Limb (tissue), 2 donors: ENCODE data around the gene SELP.
"Not testable (repeated sequence)": the region's sequence is repeated elsewhere in the genome, so short reads cannot be mapped to it uniquely, and the experiment has no call there.

Experiments used
- DNase-seq, 2 donors: peaks; one replicate each; pipeline ENCODE4 v3.0.0-alpha.2; 2016; ENCODE audit errors: extremely low spot score in 2 of 2

The SELP gene

GRCh38 chr1:169630006-169630405 is at the start of gene SELP:
SELP (minus strand) TSS chr1:169630124; CDS start chr1:169630074, 50 bp downstream.
- DNase-seq = no peak

DNA sequence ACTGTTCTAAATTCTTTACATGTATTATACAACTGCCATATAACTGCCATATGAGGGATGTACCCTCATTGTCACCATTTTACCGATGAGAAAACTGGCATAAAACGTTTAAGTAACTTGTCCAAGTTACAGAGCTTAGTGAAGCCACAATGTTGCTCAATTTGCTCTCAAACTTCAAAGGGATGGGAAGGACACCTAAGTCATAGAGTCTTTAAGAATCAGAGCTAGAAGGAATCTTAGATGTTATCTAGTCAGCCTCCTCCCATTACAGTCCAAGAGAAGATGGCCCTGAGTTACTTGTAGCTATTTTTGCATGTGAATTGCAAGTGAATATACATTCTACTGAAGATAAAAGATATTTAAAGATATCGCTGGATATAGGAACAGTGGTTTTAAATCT is 49.8 kb upstream of the SELP start:
- DNase-seq = no peak

DNA sequence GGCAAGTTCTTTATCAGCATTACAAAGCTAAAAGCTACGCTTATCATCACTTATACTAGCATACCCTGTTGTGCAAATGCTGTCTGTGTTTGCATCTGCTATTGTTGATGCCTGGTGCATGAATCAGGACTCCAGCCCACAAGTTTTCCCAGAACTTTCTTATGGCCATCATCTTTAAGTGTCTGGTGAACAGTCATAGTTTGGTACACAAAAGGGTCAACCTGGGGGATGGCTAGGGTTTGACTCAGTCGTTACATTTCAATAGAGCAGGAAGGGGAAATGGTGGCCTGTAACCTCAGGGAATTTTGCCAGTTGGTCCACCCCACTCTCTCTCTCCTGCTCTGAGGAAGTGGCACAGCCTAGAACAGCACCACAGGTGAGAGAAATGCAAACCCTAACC is 46.1 kb upstream of the SELP start:
- DNase-seq = no peak

- DNase-seq = no peak
Measured at GRCh38 chr1:169670836-169671235, 40.9 kb upstream of the SELP start.

DNA sequence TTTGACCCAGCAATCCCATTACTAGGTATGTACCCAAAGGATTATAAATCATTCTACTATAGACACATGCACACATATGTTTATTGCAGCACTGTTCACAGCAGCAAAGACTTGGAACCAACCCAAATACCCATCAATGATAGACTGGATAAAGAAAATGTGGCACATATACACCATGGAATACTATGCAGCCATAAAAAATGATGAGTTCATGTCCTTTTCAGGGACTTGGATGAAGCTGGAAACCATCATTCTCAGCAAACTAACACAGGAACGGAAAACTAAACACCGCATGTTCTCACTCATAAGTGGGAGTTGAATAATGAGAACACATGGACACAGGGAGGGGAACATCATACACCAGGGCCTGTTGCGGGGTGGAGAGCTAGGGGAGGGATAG is 40.3 kb upstream of the SELP start:
- not testable (repeated sequence) for DNase-seq

- not testable (repeated sequence) for DNase-seq
Measured at GRCh38 chr1:169667699-169668596, 38.0 kb upstream of the SELP start.

DNA sequence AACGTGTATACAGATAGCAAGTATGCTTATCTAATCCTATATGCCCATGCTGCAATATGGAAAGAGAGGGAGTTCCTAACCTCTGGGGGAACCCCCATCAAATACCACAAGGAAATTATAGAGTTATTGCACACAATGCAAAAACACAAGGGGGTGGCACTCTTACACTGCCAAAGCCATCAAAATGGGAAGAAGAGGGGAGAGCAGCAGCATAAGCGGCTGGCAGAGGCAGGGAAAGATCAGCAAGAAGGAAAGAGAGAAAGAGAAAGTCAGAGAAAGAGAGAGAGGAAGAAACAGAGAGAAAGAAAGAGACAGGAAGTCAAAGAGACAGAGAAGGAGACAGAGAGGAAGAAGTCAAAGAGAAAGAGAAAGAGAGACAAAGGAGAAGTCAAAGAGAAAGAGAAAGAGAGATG is 37.3 kb upstream of the SELP start:
- not testable (repeated sequence) for DNase-seq

DNA sequence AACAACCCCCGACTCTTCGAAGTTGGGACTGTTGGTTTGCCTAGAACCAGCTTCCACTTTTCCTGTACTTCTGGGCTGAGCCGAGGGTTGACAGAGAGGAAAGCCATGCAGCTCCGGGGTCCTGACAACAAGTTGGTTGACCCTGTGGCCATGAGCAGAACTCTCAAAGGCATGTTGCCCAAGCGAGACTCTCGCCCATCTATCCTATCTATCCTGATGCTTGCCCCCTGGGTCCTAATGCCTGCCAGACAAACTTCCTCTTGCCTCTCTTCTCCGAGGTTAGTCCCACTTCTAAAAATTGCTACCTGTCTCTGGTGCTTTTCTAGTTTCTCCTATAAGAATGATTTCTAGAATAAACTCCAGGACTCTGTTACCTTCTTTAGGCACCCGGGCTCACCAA is 32.8 kb upstream of the SELP start:
- not testable (repeated sequence) for DNase-seq

GRCh38 chr1:169661066-169661465 is 31.1 kb upstream of the SELP start:
- not testable (repeated sequence) for DNase-seq

GRCh38 chr1:169658777-169659176 is 28.9 kb upstream of the SELP start:
- not testable (repeated sequence) for DNase-seq

GRCh38 chr1:169653873-169654272 is 23.9 kb upstream of the SELP start:
- no peak for DNase-seq

- no peak for DNase-seq
Measured at GRCh38 chr1:169651035-169651434, 21.1 kb upstream of the SELP start.

- DNase-seq = no peak
Measured at GRCh38 chr1:169650551-169650950, 20.6 kb upstream of the SELP start.

DNA sequence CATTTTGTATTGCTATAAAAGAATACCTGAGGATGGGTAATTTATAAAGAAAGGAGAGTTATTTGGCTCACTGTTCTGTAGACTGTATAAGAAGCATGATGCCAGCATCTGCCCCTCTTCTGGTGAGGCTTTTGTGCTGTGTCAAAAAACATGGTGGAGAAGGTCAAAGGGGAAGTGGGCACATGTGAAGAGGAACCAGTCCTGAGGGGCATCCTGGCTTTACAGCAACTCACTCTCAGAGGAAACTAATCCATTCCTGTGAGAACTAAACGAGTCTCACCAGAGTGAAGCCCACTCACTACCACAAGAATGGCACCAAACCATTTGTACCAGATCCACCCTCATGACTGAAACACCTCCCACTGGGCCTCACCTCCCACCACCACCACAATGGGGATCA is 18.8 kb upstream of the SELP start:
- no peak for DNase-seq

DNA sequence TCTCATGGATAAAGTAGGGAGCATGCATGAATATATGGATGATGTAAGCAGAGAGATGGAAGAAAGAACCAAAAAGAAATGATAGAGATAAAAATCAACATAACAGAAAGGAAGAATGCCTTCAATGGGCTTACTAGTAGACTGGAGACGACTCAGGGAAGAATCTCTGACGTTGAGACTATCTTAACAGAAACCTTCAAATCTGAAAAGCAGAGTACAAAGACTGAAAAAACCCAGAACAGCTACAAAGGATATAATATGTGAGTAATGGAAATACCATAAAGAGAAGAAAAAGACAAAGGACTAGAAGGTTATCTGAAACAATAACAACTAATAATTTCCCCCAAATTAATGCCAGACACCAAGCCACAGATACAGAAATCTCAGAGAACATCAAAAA is 18.3 kb upstream of the SELP start:
- no peak for DNase-seq

DNA sequence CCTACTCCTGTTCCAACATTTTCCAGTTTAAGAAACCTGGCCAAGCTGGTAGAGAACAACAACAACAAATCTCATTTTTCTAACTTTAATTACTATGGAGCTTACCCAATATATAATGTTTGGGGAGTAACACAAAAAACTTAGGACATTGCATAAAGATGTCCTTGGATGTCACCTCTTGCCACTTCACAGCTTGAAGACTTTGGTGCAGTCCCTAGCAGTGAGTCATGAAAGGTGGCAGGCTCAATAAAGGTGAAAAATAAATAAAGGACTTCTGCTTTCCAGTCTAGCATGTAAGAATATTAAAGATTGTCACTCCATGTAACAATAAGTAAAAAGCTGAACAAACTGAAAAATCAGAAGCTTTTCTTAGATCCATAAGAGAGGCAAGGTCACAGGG is 17.6 kb upstream of the SELP start:
- no peak for DNase-seq

DNA sequence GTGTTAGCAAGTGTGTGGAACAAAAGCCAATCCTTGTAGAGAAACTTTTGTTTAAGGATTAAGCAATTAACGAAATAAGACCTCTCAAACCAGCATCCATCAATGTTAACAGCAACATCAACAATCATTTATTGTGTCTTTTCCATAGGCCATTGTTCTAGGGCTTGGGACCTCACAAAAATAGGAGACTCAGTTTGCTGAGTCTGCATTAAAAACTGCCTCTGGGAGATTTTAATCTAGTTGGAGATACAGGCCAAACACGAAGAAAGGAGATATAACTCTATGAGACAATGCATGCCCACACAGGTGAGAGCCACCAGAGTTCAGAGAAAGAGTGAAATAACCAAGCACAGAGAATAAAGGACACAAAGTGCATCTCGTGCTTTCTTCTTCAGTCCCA is 14.4 kb upstream of the SELP start:
- DNase-seq = no peak

- DNase-seq = no peak
Measured at GRCh38 chr1:169634877-169635276, 5.0 kb upstream of the SELP start.

DNA sequence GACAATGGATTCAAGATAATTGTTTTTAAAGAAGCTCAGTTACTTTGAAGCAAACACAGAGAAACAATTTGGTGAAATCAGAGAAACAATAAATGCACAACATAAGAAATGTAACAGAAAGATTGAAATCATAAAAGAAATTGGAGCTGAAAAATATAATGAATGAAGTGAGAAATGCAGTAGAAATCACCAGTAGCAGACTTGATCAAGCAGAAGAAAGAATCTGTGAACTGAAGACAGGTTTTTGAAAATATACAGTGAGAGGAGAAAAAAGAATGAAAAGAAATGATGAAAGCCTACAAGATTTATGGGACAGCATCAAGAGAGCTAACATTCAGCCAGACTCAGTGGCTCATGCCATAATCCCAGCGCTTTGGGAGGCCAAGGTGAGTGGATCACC is 4.2 kb upstream of the SELP start:
- no peak for DNase-seq

- DNase-seq = no peak
Measured at GRCh38 chr1:169631249-169631648, 1.3 kb upstream of the SELP start.

- no peak for DNase-seq
Measured at GRCh38 chr1:169624912-169625311, 5.0 kb downstream of the SELP start.

DNA sequence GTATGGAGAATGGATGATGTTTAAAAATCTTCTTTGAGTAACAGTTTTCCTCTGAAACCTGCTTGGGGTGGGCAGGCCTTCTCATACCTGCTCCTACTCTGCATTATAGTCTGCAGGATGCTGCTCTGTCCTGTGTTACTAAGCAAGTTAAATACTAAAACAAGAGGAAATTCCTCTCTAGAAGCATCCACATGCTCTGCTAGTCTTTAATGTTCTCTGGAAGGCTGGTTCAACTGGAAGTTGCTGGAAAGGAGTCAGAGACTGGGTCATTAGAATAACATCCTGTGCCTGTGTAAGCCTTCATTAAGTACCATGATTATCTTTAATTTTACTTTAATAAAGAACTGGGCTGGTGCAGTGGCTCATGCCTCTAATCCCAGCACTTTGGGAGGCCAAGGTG is 5.8 kb downstream of the SELP start:
- DNase-seq = no peak

DNA sequence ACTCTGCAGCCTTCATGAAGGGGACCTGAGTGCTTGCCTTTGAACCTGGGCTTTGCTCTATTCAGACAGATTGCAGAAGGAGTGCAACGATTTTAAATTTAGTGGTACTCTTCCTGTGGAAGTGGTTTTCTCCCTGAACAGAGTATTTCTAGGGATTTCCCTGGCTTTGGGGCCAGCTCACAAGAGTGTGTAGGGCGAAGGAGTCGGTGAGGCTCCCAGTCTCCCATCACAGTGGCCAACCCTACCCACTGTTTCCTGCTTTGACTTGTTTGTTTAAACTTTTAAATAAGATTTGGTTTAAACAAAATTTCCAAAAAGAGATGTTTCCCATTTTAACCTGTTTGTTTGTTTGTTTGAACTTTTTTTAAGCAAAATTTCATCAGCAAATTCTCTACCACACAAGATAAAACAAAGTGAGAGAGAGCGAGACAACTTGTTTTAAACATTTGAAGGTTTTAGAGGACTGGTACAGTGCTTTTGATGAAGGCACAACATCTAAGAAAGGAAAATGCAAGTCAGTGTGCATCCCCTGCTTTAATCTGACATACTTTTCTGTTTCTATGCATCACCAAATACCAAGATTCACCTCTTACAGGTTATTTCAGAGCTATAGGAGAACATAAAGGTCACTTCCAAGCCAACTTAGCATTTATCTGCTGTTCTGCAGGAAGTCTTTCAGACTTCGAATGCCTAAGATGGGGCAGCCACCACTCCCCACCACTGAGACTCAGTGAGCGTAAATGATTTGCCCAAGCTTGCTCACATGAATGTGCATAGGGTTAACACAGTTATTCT is 6.6 kb downstream of the SELP start:
- DNase-seq = no peak
